ENCODE results near the gene PDIA6.

The PDIA6 gene

GRCh38 chr2:10812362-10813162, at the start of gene PDIA6:
Gene PDIA6 (minus strand): TSS chr2:10812785. CDS start chr2:10812696, 89 bp downstream.
- peak; percentile 94 for DNase-seq (ENCODE audit: low read depth, low spot score)

GRCh38 chr2:10862330-10862729, 49.7 kb upstream of the PDIA6 start:
- DNase-seq (ENCODE audit: low read depth, low spot score): no peak

- DNase-seq (ENCODE audit: low read depth, low spot score): peak; percentile 19
These were observed 49.2 kb upstream of the PDIA6 start for GRCh38 chr2:10861765-10862164.

- DNase-seq (ENCODE audit: low read depth, low spot score): no peak
These were observed 48.3 kb upstream of the PDIA6 start for GRCh38 chr2:10860814-10861325.

GRCh38 chr2:10860081-10860813, 47.7 kb upstream of the PDIA6 start:
- no peak for DNase-seq (ENCODE audit: low read depth, low spot score)

- no peak for DNase-seq (ENCODE audit: low read depth, low spot score)
These were observed 46.7 kb upstream of the PDIA6 start for GRCh38 chr2:10859278-10859677.

GRCh38 chr2:10848541-10848940, 36.0 kb upstream of the PDIA6 start:
- DNase-seq (ENCODE audit: low read depth, low spot score): no peak

- DNase-seq (ENCODE audit: low read depth, low spot score): no peak
These were observed 34.4 kb upstream of the PDIA6 start for GRCh38 chr2:10847008-10847407.

GRCh38 chr2:10846110-10846861, 33.7 kb upstream of the PDIA6 start:
- no peak for DNase-seq (ENCODE audit: low read depth, low spot score)

- no peak for DNase-seq (ENCODE audit: low read depth, low spot score)
These were observed 33.1 kb upstream of the PDIA6 start for GRCh38 chr2:10845640-10846039.

GRCh38 chr2:10844097-10844496, 31.5 kb upstream of the PDIA6 start:
- DNase-seq (ENCODE audit: low read depth, low spot score): peak; percentile 81

GRCh38 chr2:10842506-10842905, 29.9 kb upstream of the PDIA6 start:
- DNase-seq (ENCODE audit: low read depth, low spot score): no peak

GRCh38 chr2:10841547-10842219, 29.1 kb upstream of the PDIA6 start:
- DNase-seq (ENCODE audit: low read depth, low spot score): no peak

- peak; percentile 55 for DNase-seq (ENCODE audit: low read depth, low spot score)
These were observed 27.2 kb upstream of the PDIA6 start for GRCh38 chr2:10839813-10840212.

- DNase-seq (ENCODE audit: low read depth, low spot score): no peak
These were observed 26.1 kb upstream of the PDIA6 start for GRCh38 chr2:10838734-10839133.

GRCh38 chr2:10837298-10838266, 25.0 kb upstream of the PDIA6 start:
- no peak for DNase-seq (ENCODE audit: low read depth, low spot score)

- peak; percentile 90 for DNase-seq (ENCODE audit: low read depth, low spot score)
These were observed 22.7 kb upstream of the PDIA6 start for GRCh38 chr2:10835052-10835970.

- no peak for DNase-seq (ENCODE audit: low read depth, low spot score)
These were observed 21.6 kb upstream of the PDIA6 start for GRCh38 chr2:10834068-10834655.

- no peak for DNase-seq (ENCODE audit: low read depth, low spot score)
These were observed 20.4 kb upstream of the PDIA6 start for GRCh38 chr2:10833021-10833420.
